Femur (tissue), 1 donor: ENCODE results near the gene NCOA1.
"Not testable (repeated sequence)": the region's sequence is repeated elsewhere in the genome, so short reads cannot be mapped to it uniquely, and the experiment has no call there.

Source experiments
- DNase-seq: peaks from one replicate; pipeline ENCODE4 v3.0.0-alpha.2; 2017

NCOA1 gene

DNA sequence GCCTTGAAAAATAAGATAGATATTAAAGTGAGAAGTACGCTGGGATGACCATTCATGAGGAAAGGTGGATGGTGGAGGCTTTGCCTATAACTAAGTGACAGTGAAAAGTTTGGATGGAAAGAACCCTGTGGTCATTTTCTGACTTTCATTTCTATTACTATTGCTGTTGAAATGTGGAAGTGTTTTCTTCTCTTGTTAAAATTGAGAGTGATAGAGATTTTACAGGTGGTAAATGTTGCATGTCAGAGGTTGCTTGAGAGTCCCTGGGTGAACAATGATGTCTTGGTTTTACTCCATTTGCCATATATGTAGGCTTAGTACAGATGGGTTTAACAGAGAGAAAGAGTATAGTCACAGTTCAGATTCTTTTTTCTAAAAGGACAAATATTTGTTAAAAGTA lies 18.4 kb downstream of the NCOA1 start:
- no peak for DNase-seq

DNA sequence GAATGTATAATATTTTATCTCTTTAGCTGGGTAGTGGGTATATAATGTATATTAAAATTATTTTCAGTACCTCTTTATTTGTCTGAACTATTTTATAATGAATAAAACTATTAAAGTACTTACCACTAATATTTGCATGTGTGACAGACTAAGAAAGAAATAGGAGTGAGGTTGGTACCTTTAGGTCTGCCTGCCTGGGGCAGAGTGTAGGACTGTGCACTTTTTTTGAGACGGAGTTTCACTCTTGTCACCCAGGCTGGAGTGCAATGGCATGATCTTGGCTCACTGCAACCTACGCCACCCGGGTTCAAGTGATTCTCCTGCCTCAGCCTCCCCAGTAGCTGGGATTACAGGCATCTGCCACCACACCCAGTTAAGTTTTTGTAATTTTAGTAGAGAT lies 18.8 kb downstream of the NCOA1 start:
- no peak for DNase-seq

DNA sequence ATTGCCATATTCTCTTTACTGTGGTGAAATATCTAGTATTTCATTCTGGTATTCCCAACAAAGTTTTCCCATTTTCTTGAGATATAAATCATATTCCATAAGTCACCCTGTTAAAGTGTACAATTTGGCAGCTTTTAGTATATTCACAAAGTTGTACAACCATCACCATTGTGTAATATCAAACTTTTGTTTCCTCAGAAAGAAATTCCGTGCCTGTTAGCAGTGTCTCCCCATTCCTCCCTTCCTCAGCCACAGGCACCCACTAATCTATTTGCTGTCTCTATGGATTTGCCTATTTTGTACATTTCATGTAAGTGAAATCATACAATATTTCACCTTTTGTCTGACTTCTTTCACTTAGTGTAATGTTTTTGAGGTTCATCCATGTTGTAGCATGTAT lies 19.7 kb downstream of the NCOA1 start:
- no peak for DNase-seq

DNA sequence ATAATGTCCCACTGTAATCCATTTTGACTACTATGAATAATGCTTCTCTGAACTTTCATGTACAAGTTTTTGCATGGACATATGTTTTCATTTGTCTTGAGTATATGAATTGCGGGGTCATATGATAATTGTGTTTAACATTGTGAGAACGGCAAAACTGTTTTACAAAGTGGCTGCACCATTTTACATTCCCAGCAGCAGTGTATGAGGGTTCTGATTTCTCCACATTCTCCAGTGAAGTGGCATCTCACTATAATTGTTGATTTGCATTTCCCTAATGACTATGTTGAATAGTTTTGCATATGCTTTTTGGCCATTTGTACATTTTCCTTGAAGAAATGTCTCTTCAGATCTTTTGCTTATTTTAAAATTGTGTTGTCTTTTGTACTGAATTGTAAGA lies 20.1 kb downstream of the NCOA1 start:
- DNase-seq = no peak

DNA sequence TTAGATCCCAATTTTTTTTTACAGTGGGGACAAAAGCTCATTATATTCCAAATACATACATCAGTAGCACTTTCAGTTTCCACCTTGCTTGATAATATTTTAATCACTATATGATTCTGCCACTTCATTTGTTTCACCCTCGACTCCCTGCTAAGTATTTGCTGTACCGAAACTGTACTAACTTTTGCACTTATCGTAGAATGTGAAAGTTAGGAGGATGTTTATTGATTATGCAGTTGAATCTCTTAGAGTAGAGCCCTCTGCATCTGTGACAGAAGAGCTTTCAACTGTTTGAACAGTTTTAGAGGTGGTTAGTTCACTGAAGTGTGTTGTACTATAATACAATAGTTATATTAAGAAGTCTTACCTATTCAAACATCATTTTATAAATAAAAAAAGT lies 20.8 kb downstream of the NCOA1 start:
- no peak for DNase-seq

DNA sequence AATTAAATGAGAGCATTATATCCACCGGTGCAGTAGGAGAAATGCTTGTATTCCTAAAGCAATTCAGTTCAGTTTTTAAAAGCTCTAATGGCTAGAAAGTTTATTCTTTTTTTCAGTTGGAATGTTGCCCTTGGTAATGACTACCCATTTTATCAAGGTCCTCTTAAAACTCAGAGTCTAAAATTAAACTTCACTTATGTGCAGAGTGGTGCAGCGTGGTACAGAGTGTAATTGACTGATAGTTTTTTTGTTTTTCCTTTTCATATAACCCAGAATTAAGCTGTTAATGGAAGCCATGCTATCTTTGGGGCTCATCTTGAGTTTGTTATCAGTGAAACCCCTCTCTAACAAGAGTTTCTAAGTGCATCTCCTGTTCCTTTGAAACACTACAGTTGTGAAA lies 21.4 kb downstream of the NCOA1 start:
- no peak for DNase-seq

DNA sequence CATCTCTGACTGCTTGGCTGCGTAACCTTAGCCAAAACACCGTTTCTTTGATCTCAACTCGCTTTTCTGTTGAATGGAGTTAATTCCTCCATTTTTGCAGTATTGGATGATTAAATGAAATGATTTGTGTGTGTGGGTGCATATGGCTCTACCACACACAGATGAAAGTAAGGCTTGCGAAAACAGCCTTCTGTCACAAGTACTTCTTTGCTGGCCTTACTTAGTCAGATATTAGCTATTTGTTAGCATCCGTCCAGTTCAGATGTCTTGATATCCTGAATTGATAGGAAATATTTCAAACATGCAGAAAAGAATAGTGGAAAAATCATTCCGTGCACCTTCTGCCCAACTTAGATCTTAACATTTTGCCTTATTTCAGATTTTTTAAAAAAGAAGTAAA lies 21.8 kb downstream of the NCOA1 start:
- no peak for DNase-seq

DNA sequence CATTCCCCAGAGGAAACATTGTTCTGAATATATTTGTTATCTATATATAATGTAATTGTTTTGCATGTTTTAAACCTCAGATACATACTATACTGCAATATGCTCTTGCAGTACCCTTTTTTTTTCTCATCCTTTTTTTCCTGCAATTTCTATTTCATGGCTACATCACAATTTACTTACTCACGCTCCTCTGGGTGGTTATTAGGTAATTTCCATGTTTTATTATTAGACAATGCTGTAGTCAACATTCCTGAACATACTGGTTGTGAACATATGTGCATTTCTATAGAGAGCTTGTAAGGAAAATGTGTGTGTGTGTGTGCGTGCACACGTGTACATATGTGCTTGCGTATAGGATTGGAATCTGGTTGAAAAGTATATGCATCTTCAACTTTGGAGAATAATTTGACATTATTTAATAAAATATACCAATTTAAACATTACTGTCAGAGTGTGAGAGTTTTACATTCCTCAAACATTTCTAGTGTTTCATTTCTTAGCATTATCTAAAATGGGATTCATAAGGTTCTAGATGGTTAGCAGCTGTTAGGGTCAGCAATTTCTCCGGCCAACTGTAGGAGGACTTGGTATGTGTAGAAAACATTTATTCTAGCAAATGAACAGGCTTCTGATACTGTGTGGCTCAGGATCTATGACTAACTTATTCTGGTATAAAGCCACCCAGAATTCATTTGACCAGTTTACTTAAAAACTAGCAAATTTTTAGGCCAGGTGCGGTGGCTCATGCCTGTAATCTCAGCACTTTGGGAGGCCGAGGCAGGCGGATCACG lies 22.4 kb downstream of the NCOA1 start:
- DNase-seq = no peak

DNA sequence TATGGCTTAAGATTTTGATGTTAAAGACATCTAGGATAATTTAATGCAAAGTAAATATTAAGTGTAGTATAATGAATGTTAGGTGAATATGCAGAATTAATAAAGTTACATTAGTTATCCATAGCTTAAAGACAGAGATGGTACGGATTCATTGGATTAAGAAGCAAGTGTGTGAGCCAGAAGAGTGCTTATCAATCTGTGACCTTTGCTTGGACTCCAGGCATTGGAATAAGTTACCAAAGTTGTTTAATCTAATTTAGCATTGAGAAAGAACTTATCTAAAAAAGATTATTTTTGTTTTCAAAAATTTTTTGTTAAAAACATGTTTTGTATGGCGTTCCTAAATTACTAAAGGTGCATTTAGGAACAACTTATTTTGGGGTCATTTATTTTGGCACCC lies 23.8 kb downstream of the NCOA1 start:
- DNase-seq = no peak

DNA sequence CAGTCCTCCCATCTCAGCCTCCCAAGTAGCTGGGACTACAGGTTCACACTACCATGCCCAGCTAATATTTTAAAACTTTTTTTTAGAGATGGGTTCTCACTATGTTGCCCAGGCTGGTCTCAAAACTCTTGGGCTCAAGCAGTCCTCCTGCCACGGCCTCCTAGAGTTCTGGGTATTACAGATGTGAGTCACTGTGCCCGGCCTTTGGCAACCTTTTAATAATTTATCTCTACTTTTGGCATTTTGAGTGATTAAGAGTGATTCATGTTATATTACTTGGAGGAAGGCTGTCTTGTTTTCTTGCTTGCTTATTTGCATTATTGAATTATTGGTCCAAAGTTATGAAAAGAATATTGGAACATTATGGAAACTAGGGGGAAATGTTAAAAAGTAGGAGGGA lies 24.3 kb downstream of the NCOA1 start:
- no peak for DNase-seq

DNA sequence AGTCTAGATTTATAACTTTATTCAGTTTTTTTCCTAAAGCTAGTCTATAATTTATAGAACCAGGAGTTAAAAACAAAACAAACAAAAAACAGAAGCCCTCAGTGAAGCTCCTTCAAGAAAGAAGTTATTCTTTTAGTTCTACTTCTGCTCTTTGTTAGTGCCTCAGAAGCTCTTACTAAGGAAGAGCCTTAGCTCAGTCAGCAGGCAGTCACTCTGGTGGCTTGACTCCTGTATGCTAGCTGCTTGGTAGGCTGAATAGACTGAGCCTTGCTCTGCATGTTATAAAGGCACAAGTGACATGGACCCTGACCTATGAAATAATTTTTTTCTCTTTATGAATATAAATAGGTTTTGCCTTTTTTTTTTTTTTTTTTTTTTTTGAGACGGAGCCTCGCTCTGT lies 24.8 kb downstream of the NCOA1 start:
- DNase-seq = no peak

DNA sequence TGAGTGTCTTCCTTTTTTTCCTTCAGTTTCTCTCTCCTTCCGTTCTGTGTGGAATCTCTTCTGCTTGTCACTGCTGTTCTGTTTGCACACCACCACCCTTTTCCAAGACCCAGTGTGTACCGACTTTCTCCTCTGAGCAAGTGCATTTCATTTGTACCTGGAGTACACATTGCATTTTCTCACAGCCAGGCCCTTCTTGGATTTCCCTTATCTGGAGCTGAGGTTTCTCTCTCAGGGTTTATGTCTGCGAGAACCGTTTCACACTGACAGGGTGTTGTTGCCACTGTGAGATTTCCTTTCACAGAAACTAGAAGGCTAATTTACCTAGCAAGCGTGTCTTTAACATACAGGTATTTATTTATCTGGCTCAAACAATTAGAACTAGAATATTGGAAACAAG lies 26.2 kb downstream of the NCOA1 start:
- DNase-seq = no peak

DNA sequence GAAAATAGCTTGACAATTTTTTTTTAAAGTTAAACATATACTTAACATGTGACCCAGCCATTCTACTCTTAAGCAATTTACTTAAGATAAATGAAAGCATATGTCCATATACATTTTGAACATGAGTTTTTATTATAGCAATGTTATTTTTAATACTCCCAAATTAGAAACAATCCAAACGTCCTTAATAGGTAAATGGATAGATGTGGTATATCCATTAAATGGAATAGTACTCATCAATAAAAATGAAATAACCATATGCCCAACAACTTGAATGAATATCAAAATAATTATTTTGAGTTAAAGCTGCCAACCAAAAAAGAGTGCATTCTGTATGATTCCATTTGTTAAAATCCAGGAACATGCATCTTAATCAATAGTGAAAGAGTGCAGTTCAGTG lies 29.1 kb downstream of the NCOA1 start:
- no peak for DNase-seq

DNA sequence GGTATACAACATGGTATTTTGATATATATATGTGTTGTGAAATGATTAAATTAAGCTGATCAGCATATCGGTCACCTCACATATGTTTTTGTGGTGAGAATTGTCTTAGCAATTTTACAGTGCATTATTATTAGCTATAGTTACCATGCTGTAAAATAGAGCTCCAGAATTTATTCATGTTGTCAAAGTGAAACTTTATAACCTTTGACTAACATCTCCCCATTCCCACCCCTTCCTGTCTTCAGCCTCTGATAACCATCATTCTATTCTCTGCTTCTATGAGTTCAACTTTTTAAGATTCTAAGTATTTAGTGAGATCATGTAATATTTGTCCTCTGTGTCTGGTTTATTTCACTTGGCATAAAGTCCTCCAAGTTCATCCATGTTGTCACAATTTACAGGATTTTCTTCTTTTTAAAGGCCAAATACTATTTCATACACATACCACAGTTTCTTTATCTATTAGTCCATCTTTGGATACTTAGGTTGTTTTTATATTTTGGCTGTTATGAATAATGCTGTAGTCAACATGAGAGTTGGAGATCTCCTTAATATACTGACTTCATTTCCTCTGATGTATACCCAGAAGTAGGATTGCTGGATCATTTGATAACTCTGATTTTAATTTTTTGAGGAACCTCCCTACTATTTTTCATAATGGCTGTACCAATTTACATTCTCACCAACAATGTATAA lies 30.3 kb downstream of the NCOA1 start:
- no peak for DNase-seq

DNA sequence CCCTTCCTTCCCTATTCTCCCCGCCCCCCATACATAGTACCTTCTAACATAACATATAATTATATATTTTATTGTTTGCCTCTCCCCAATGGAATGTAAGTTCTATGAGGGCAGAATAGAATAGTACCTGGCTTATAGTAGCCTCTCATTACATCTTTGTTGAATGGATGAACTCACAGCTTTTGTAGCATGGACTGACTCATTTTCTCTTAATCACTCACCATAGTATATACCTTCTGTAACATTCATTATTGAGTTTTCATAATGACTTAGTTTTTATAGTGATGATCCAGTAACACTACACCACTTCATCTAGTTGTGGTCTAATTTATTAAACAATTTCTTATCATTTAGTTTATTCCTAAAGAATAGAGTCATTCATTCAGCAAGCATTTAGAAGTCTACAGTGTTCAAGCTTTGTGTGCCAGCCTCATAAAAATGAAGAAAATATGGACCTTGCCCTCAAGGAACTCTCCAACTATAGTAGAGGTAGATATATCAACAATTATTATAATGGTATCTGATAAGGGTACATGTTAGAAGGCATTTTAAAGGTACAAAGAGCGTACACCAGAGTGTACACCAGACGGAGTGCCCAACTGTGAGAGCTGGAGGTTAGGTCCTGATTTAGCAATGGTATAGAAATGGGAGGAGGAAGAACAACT lies 31.1 kb downstream of the NCOA1 start:
- no peak for DNase-seq

DNA sequence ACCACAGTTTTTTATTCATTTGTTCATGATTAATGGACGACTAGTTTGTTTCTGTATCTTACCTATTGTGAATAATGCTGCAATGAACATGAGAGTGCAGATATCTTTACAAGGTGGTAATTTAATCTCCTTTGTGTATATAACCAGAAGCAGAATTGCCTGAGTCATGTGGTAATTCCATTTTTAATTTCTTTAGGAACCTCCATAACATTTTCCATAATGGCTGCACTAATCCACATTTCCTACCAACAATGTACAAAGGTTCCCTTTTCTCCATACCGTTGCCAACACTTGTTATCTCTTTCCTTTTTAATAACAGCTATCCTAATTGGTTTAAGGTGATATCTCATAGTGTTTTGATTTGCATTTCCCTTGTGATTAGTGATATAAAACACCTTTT lies 36.5 kb downstream of the NCOA1 start:
- DNase-seq = no peak

DNA sequence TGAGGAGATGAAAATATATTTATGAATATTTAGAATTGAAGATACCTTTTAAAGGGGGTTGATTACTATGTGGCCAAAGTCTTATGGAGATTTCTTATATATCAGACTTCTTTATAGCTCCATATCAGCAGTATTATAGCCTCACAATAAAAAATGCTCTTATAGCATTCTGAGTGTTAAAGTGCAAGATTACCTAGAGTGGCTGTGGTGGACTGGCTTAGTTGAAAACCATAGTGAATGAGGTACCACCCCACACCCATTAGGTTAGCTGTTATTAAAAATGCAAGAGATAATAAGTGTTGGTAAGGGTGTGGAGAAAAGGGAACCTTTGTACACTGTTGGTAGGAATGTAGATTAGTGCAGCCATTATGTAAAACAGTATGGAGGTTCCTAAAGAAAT lies 39.7 kb downstream of the NCOA1 start:
- no peak for DNase-seq

DNA sequence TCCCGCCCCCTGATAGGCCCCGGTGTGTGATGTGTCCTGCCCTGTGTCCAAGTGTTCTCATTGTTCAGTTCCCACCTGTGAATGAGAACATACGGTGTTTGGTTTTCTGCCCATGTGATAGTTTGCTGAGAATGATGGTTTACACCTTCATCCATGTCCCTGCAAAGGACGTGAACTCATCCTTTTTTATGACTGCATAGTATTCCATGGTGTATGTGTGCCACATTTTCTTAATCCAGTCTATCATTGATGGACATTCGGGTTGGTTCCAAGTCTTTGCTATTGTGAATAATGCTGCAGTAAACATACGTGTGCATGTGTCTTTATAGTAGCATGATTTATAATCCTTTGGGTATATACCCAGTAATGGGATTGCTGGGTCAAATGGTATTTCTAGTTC lies 40.6 kb downstream of the NCOA1 start:
- not testable (repeated sequence) for DNase-seq

DNA sequence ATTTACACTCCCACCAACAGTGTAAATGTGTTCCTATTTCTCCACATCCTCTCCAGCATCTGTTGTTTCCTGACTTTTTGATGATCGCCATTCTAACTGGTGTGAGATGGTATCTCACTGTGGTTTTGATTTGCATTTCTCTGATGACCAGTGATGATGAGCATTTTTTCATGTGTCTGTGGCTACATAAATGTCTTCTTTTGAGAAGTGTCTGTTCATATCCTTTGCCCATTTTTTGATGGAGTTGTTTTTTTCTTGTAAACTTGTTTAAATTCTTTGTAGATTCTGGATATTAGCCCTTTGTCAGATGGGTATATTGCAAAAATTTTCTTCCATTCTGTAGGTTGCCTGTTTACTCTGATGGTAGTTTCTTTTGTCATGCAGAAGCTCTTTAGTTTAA lies 41.0 kb downstream of the NCOA1 start:
- not testable (repeated sequence) for DNase-seq

DNA sequence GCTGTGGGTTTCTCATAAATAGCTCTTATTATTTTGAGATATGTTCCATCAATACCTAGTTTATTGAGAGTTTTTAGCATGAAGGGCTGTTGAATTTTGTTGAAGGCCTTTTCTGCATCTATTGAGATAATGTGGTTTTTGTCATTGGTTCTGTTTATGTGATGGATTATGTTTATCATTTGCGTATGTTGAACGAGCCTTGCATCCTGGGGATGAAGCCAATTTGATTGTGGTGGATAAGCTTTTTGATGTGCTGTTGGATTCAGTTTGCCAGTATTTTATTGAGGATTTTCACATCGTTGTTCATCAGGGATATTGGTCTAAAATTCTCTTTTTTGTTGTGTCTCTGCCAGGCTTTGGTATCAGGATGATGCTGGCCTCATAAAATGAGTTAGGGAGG lies 42.5 kb downstream of the NCOA1 start:
- DNase-seq = not testable (repeated sequence)

DNA sequence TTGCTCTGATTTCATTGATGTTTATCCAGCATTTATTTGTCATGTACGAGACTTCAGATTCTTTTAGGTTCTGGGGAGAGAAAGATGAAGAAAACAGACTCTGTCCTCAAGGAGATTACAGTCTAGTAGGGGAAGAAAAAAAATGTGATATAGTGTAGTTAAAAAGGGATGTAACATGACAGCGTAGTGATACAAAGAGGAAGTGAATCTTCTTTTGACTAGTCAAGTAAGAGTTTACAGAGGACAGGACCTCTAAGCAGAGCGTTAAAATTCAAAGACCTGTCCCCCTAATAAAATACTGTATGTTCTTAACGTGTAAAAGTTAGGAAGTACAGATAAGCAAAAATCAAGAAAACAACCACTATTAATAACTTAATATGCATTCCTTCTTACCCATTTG lies 47.7 kb downstream of the NCOA1 start:
- no peak for DNase-seq

DNA sequence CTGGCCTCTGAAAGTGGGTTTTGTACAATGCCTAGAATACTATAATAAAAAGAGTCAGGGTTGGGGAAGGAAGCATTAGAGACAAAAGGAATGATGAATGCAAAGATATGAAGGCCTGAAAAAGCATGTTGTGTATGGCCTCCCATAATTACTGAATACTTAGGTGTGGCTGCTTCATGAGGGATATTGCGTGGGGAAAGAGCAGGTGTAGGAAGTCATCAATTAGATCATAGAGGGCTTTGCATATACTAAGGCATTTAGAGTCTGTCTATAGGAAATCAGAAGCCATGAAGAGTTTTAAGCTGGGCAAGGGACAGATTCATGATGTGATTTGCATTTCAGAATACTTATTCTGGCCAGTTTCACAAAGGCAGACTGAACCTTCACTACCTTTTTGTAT lies 48.2 kb downstream of the NCOA1 start:
- no peak for DNase-seq

DNA sequence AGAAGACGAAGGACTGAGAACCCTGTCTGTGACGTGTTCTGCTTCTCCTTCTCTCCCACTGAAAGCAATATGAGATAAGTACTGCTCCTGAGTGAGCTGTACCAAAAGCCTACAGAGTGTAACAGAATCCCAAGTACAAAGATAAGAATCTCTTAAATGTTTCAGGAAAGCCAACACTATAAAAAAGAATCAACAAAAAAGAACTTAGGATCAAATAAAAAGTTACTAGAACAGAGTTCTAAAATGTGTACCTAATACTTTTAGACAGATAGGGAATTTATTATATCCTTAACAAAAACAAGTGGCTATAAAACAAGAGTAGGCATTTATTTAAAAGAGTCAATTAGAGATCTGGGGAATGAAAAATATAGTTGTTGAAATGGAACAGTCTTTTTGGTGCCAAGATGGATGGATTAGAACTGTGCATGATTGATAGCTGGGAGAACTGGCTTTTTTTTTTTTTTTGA lies 49.0 kb downstream of the NCOA1 start:
- DNase-seq = no peak

DNA sequence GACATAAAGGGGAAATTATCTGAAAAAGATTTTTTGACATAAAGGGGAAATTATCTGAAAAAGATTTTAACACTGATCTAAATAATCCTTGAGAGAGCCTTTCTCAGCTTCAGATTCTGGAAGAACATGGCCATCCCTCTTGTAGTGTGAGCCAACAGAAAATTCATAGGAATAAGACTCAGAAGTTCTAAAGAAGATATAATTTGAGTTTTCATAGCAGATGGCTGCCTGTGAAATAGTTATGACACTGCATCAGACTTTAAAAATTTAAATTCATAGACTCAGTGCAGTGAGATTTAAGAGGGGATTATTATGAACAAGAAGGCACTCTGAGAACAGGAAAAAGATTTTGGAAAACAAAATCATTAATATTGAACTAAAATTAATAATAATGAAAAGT lies 50.6 kb downstream of the NCOA1 start:
- DNase-seq = no peak
